ENCODE data around the gene GPR156.

DNA sequence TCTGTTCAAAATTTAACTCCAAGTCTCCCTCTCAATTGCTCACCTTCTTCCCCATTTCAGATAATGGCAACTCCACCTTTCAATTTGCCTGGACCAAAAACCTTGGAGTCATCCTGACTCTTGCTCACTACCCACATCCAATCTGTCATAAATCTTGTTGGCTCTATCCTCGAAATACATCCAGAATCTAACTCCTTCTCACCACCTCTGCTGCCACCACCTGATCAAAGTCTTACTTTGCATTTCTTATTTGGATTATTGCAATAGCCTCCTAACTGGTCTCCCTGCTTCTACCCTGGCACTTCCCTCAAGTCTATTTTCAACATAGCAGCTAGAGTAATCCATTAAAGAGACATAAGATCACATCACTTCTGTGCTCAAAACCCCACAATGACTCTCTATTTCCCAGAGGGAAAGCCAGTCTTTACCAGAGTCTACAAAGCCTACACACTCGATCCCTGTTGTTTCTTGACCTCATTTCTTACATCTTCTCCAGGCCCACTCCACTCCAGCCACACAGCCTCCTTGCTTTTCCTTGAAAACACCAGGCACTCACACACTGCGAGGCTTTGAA, 86.6 kb downstream of the GPR156 start:
- TF ChIP-seq, protein P1, sequence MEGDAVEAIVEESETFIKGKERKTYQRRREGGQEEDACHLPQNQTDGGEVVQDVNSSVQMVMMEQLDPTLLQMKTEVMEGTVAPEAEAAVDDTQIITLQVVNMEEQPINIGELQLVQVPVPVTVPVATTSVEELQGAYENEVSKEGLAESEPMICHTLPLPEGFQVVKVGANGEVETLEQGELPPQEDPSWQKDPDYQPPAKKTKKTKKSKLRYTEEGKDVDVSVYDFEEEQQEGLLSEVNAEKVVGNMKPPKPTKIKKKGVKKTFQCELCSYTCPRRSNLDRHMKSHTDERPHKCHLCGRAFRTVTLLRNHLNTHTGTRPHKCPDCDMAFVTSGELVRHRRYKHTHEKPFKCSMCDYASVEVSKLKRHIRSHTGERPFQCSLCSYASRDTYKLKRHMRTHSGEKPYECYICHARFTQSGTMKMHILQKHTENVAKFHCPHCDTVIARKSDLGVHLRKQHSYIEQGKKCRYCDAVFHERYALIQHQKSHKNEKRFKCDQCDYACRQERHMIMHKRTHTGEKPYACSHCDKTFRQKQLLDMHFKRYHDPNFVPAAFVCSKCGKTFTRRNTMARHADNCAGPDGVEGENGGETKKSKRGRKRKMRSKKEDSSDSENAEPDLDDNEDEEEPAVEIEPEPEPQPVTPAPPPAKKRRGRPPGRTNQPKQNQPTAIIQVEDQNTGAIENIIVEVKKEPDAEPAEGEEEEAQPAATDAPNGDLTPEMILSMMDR (IDR thresholded peaks at IDR 0.05; ENCODE audit: extremely low read depth in 1 of 2, insufficient read depth in 1 of 2, low read depth in 1 of 2, low read length in 2 of 2) = peak in 1 of 2 donors; percentile 17
- TF ChIP-seq POLR2AphosphoS5 (IDR thresholded peaks at IDR 0.05; ENCODE audit: insufficient read depth, low read depth, low read length) = no peak
- no peak for TF ChIP-seq POLR2A (IDR thresholded peaks at IDR 0.05; ENCODE audit: low read depth, low read length)
- no peak for TF ChIP-seq EZH2 (IDR thresholded peaks at IDR 0.05; ENCODE audit: borderline replicate concordance, low read depth, low read length, severe bottlenecking)
- TF ChIP-seq, protein P2, sequence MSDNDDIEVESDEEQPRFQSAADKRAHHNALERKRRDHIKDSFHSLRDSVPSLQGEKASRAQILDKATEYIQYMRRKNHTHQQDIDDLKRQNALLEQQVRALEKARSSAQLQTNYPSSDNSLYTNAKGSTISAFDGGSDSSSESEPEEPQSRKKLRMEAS (IDR thresholded peaks at IDR 0.05; ENCODE audit: insufficient read depth, insufficient read length) = no peak
- no peak for TF ChIP-seq MYC (IDR thresholded peaks at IDR 0.05; ENCODE audit: low read depth, low read length)
- no peak for TF ChIP-seq FOS (IDR thresholded peaks at IDR 0.05; ENCODE audit: borderline replicate concordance, insufficient read depth, low read length)

Data from endothelial cell of umbilical vein (primary cell).